HG03460 (cell line): ENCODE measurements around the gene NASP.

Experiments used
- ATAC-seq: cut with Tn5 transposase; IDR thresholded peaks from one replicate; pipeline ENCODE4 v1.9.1; 2021; ENCODE audit not compliant: unreplicated experiment

NASP gene

DNA sequence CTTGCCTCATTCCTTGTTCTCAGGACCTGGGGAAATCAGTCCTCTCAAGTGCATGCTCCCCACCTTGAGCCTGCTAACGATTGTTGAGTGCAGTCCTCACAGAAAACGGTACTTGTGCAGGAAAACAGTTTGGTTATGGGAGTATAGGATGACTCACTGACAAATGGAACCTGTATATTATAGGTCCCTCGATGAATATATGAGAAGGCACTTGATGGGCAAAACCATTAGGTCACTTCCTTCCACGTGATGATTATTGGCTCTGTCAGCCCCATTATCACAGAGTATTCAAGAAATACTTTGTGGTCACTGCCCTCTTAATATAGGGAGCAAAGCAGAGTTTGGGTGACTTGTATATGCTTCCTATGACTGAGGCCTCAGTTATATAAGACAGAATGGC is 33.8 kb downstream of the NASP start:
- ATAC-seq, result no peak

DNA sequence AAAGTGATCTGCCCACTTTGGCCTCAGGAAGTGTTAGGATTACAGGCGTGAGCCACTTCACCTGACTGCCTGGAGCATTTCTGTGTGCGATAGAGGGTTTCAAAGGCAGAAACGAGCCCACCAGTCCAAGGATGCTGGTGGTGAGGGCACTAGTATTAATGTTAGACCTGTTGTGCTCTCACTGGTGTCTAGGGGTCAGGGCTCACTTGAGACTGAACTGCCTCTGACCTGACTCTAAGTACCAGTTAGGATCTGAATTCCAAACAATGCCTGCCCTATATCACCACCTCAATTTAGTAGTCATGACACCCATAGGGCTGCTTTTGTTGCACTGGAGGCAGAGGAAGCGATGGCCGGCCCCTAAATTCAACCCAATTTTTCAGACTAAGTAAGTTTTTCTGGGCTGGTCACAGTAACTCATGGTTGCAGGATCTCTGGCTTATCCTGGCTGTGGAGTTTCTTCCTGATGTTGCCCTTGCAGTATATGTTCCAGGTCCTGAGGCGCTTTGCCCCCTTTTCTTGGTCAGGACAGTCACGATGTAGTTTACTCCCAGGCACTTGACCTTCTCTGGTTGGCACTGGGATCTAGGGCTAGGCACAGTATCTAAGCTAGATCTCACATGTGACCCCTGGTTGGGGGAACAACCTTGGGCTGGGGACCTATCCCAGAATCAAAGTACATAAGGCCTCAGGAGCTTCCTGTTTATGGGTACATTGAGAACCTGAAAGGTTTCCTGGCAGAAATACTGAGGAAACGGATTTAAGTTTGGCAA is 35.5 kb downstream of the NASP start:
- ATAC-seq, result no peak

DNA sequence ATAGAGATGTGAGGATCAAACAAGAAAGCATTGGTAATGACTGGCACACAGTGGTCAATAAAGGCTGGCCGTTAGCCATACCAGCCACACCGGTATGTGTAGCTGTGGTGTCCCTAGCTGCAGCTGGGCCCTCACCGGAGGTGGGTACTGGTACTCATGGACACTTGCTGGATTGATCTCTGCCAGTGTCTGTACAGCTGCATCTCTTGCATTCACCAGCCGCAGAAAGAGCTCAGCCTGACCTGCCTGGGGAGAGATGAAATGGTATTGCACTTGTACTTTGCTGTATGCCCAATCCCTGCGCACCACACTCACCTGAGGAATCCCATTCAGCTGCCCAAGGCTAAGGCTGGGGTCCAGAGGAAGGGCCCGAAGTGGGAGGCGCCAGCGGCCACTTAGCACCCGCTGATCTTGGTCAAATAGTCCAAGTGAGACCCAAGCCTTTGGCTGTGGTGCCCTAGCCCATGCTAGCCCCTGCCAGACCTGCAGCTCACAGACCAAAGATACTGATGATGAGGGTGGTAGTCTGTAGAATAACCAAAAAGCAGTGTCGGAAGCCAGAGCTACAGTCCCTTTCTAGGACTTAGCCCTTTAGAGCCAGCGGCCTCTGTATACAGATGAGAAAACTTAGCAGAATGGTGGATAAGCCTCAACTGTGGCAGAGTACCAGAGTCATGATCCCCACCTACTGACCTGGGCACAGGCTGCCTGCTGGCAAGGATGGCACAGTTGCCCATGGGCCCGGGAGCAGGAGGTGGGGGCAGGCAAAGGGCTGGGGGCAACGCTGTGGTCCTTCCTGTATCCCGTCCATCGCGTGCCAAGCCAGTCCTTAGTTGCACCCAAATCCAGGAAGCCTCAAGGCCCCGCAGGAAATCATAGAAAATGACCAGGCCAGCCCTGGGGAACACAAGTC is 37.0 kb downstream of the NASP start:
- no peak for ATAC-seq

DNA sequence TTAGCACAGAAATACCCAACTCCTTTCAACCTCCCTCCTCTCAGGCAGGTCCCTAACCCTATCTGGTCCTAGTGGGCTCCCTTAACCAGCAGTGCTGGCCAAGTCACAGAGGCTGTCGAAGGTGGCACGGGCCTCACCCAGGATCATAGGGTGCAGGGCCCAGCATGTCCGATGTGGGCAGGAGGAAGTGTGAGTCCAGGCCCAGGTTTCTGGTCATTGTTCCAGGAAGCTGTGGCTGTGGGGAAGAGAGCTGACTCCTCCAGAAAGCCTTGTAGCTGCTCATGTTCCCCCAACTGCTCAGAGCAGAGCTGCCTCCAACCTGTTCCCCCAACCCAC is 37.6 kb downstream of the NASP start:
- ATAC-seq, result no peak

DNA sequence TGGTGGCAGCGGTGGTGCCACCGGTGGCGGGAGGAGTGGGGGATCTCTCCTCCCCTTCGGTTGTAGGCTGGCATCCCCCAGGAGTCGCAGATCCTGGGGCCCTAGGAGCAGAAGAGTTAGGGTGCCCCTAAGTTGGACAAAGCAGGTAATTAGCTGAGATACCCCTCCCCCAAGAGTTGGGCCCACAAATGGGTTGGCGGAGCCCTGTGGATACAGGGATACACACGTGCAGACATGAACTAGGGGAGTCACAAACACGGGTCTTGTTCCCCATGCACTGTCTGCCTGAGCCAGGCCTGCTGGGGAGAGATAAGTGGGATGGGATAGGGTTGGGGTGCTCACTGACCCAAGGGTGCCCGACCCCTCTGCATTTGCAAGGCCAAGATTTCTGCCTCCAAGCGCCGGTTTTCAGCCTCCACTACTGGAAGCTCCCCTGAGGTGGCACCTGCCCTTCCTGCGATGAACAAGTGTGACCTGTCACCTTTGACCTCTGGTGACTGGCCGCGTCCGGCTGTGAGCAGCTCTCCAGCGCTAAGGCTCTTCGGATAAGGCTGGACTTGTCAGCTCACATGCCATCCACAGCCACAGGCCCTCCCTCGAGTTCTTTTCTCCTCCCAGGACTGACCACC is 38.2 kb downstream of the NASP start:
- no peak for ATAC-seq

DNA sequence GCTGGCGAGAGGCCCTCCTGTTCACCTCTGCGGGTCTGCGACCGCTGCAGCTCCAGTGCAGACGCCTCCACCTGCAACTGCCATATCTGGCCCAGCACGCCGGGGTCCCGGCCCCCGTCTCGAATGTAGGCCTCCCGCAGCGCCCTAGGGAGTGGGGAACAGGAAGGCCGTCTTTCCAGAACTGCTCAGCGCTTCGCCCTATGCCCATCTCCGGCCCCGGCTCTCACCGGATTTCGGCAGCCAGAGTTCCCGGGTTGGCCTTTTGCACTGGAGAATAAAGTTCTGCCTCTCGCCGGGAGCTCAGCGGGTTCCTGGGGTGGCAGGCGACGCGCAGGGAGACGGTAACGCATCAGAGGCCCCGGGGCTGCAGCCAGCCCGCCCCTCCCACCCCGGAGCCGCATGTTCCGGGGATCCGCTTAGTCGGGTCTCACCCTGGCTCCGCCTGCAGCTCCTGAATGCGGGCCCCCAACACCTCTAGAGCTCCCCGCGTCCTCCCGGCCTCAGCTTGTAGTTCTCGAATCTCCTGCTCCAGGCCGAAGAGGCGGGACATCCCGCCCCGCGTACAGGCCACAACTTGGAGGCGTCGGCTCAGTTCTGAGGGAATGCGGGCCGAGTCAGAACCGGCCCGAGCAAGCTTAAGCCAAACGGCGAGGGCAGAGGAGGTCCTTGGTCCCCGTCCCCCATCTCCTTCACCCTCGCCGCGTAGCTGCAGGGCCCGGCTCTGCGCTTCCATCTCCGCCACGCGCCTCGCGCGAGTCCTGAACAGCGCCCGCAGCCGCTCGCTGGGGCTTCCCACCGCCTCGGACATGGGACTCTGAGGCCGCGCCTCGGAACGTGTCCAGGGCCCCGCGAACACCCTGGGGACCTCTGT is 38.9 kb downstream of the NASP start:
- ATAC-seq, result no peak

DNA sequence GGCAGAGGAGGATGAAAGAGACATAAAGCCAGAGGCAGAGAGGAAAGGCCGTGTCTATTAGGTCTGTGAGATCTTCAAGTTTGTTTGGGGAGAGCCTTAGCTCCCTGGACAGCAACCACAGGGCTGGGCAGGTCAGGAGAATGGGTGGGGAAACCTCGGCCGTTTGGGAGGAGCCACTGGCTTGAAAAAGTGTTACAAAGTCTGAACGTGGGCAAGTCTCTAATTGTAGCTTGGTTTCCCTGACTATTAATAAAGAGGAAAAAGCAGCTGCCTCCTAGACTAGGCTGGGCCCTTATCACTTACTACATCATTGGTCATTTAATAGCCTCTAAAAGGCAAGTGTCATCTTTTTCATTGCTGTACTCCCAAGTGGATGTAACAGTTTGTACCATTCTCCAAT is 40.1 kb downstream of the NASP start, which contains the start of gene CCDC17:
Gene CCDC17, minus strand, starts transcription at position 83 of the 400 bp plus-strand sequence. CDS start 145 bp downstream, outside the sequence.
- no peak for ATAC-seq

DNA sequence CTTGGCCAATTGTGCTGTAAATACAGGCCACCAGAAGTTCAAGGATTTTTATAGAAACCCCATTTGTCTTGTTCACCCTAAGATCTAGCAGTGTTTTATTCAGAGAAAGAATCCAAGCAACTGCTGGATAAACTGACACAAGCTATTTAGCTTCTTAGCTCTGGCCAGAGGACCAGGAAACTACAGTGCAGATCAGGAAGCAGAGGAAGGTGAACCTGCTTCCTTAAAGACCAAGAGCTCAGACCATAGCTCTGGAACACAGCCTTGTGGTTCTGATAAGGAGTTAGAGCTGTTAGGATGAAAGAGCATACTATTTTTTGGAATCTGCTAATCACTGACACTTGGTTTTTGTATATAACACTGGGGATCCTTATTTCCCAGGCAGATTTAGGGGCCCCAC is 45.2 kb downstream of the NASP start:
- no peak for ATAC-seq

DNA sequence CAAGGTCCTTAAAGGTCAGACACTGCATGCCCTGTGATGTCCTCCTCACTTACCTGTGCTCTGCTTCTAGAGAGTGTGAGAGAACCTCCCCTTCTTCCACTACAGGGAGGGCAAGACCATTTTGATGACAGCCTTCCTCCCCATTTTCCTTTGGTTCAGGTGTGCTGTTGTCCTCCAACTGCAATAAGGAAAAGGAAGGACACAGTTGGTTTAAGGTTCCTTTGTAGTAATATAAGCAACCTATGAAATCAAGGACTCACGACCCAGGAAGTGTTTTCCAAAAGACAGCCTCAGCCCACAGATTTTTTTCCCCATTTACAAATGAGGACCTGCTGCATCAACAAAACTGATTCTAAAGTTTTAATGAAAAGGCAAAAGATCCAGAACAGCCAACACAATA is 46.6 kb downstream of the NASP start:
- no peak for ATAC-seq

DNA sequence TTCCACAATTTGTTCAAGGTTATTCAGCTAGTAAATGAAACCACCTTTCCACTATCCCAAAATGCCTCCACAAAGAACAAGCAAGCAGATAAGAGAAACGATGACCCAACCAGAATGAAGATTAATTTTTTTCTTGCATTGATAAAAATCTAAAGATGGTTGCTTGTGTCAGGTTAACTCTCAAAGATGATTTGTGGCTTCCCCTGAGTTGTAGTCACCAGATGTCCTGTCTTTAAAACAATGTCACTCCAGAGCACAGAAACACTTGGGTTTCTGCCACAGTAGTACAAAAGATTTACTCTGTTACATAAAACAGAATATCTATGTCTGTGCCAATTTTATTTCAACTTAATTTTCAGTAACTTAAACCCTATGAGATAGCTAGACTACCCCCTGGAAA is 51.4 kb downstream of the NASP start:
- ATAC-seq, result no peak

DNA sequence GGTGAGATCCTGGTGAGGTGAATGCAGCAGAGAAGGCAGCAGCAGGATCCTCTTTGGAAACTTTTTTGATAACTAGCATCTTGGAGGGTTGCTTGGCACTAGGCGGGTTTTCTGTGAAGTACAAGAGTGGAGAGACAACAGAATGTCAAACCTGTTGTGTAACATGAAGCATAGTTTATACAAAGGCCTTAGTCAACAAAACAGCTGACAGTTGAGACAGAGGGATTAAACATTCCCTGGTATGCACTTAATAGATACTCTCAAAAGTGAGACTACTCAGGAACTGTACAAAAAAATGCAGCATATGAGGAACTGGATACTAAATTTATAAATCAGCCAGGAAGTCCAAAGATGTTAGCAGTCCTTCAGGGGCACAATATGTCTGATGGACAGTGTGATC is 56.5 kb downstream of the NASP start:
- no peak for ATAC-seq

DNA sequence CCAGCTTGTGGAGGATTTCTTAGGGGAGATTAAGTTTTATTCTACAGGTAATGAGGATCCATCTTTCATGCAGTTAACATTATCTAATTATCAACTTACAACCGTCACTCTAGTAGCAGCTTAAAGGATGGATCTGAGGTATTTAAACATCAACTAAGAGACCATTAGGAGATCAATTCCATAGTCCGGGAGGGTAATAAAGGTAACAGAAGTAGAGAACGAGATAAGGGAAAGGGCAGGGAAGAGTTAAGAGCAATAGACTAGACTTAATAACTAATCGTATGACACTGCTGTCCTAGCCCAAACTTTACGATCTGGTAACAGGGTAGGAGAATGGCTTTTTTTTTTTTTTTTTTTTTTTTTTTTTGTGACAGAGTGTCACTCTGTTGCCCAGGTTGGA is 59.5 kb downstream of the NASP start:
- ATAC-seq, result no peak

DNA sequence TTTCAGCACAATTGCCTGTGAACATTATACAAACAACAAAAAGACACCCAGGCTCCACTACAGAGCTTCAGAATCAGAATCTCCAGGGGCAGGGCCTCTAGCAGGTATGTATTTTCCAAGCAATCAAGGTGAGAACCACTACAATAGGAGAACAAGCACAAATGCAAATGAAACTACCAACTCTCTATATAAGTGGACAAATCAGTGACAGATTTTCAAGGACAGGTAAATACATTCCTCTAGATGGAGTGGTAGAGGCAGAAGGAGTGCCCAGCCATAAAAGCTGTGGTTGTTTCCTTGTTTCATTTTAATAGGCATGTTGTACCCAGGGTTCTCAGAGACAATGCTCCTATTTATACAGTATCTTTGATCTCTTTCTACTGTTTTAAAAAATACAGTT is 60.1 kb downstream of the NASP start:
- ATAC-seq, result no peak

DNA sequence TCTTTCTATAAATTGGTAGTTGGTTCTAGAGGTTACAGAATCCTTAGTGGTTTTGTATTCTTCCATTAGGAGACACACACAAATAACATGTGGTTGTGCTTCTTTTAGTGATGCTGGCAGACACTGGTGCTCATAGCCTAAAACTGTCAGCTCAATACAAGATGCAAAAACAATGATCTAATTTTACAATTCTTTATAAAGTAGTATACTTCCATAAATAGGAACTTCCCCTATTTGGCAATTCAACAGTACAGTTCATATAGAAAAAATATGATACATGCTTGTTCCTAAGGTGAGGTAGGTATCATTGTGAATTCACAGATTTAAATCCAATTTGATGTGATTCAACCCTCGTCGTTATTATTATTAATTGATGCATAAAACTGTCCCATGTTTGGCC is 60.8 kb downstream of the NASP start:
- ATAC-seq, result no peak

DNA sequence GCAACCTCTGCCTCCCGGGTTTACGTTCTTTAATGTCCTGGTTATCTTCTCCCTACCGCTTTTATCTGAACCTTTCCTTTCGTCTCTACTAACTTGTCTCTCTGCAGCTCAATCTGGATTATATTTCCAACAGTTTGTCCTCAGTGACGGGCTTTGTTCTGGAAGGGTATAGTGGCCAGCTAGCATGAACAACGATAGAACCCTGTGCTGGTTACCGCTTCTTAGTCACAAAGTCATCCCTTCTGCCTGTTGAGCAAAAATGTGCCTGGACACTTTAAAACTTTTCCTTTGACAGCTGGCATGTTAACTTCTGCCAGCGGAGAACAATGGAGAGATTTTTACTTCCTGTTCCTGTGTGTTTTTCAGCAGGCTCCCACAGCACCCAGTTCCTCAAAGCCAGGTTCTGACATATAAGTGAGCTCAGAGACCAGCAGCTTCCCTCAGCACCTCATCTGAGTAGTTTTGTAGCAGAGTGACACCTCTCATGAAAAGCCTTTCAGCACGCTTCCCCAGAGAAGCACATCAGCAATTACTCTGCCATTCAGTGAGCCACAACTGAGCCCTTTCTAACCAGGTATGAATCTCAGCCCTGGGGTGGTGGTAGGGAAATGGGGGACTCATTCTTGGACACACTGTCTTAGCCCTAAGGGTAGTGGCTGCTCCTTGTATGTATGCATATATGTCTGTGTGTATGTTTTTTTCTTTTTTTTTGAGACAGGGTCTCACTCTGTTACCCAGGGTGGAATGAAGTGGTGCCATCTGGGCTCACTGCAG is 63.6 kb downstream of the NASP start:
- no peak for ATAC-seq

DNA sequence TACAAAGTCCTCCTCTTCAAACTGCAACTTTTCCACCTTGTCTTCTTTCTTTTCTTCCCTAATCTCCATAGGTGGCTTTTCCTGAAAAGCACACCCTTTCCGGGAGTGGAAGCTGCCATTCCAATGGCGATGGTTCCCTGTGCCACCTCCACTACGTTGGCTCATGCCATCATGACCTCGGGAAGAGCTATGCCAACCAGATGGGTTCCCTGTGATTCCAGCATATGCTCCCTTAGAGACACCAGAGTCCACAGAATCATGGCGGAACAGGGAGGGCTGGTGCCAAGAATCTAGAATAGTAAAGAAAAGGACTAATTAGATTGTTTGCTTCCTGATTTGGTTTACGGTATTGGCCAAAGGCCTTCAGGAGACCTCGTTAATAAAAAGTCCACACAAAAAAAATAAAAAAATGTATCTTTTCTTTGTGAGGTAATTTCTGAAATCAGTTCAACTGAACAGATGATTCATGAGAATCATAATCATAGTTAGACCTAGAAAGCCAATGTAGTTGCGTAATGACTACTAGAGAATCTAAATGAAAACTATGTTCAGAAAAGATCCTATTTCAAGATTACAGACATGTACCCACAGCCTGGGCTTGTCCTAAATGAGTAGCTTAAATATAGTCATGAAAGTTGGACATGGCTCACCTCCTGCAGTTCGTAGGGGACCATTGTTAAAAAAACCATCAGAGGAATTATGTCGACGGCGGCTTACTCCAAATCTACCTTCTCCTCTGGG is 70.9 kb downstream of the NASP start:
- no peak for ATAC-seq

DNA sequence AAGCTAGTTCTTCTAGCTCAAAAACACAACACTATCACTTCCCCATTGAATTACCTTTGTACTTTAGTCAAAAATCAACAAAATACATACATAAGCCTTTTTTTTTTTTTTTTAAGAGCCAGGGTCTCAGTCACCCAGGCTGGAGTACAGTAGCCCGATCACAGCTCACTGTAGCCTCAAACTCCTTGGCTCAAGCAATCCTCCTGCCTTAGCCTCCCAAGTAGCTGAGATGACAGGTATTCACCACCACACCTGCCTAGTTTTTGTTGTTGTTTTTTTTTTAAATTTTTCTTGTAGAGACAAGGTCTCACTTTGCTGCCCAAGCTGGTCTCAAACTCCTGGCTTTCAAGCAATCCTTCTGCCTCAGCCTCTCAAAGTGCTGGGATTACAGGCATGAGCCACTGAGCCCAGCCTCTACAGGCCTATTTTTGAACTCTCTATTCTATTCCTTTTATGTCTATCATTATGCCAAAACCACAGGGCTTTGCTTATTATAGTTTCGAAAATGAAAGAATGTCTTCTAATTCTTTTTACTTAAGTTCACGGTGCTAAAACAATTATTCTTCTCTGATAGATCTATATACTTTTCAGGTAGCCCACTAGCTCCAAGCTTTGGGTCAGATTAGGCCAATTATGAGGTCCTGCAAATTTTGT is 72.9 kb downstream of the NASP start:
- no peak for ATAC-seq

DNA sequence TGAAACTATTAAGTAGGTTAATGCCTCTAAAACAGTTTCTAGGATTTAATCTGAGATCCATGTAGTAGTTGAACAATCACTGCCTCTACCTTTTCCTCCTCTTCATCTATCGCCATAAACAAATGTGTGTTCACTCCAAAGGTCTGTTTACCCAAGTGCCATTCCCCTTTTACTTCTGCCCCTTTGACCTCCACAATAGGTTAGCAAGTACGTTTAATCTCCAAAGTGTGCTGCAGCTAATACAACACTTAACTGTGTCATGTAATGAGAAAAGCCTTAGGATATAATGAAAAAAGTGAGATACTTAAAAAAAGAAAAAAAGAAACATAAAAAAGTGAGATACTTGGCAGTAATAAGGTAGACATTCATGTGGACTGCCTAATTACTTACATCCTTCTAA is 74.3 kb downstream of the NASP start:
- ATAC-seq, result no peak

DNA sequence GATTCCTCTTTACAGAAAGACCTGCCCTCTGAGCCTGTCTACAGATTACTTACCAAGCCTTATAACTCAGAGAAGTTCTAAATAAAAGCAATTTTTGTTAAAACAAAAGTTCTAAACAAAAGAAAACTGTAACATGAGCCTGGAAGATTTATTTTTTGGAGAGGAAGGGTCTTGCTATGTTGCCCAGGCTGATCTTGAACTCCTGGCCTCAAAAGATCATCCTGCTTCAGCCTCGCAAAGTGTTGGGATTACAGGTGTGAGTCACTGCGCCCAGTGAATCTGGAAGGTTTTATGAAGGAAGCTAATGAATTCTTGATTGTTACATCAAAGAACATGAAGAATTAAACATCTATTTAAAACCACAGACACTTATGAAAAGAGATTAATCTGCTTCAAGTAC is 75.4 kb downstream of the NASP start:
- no peak for ATAC-seq
